Fibroblast of mammary gland (primary cell): Measurements from ENCODE around the gene TPPP.
A peak's percentile ranks its signal among the peaks of the same experiment; 100 is the strongest.
"Not testable (repeated sequence)": the region's sequence is repeated elsewhere in the genome, so short reads cannot be mapped to it uniquely, and the experiment has no call there.

ENCODE experiments used
- DNase-seq: peaks from one replicate; pipeline ENCODE4 v3.0.0-alpha.2; 2010; ENCODE audit warnings: low read depth
- H3K4me3 ChIP-seq: 2 replicates; pipeline ENCODE4 v1.5.1; 2011; ENCODE audit warnings: low read depth, mild to moderate bottlenecking, low read length, moderate library complexity; ENCODE audit not compliant: control insufficient read depth
- CTCF ChIP-seq: conservative IDR thresholded peaks from 2 replicates; pipeline ENCODE4 v1.5.1; 2011; ENCODE audit warnings: low read depth, low read length, inconsistent platforms; ENCODE audit not compliant: control insufficient read depth, insufficient read depth

The TPPP gene

GRCh38 chr5:693271-694041 lies at the start of gene TPPP:
TSS of gene TPPP (minus strand) at chr5:693352. CDS start at chr5:678060, 15,292 bp downstream.
- peak; percentile 27 for DNase-seq
- not testable (repeated sequence) for H3K4me3 ChIP-seq

DNA sequence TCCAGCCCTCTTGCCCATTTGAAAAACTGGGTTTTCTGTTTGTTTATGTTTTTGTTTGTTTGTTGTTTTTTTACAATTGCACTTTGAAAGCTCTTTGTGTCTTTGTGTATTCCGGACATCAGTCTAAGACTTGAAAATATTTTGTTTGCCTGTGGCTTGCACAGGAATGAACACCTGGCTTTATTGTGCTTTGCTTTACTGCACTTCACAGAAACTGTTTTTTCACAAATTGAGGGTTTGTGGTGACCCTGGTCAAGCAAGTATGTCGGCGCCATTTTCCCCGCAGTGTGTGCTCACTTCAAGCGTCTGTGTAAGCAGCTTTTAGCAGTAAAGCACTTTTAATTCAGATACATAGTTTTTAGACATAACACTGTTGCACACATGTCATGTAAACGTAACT lies 49.1 kb upstream of the TPPP start:
- H3K4me3 ChIP-seq, DNase-seq: not testable (repeated sequence)

- not testable (repeated sequence) for DNase-seq, H3K4me3 ChIP-seq
Measured at GRCh38 chr5:734145-734544, 41.0 kb upstream of the TPPP start.

- DNase-seq, H3K4me3 ChIP-seq: not testable (repeated sequence)
Measured at GRCh38 chr5:732754-733454, 39.8 kb upstream of the TPPP start.

DNA sequence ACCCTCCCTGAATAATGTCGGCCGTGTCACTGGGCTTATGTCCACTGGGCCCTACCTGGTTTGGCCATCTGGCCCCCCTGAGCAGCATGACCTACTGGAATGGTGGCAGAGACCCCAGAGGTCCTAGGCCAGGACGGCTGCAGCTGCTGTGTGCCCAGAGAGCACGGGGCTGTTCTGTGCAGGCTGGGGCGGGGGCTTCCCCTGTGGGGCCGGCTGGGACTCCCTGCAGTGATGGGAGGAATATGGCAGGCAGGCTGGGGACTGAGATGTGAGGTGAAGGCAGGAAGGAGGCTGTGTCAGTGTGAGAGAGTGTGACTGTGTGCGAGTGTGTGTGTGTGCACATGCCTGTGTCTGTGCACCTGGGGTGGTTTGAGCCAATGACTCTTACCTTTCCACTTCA lies 36.1 kb upstream of the TPPP start:
- H3K4me3 ChIP-seq, DNase-seq: not testable (repeated sequence)

DNA sequence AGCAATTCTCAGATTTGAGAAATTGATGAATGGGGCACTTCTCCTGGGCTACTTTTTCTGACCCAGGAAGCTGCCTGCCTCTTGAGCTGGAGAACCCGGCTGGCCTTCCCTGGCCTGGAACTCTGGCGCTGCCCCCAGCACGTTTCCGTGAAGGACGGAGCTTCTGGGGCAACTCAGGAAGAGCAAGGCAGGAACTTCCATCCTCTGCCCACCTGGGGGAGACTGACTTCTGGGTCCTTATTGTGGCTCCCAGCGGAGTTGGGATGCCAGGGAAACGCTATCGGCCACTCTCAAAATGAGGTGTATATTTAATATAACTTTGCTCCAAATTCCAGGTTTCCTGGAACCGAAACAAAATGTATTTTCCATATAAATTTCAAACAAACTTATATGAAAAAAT lies 33.9 kb upstream of the TPPP start:
- DNase-seq: peak; percentile 0
- H3K4me3 ChIP-seq: not testable (repeated sequence)

- DNase-seq, H3K4me3 ChIP-seq: not testable (repeated sequence)
Measured at GRCh38 chr5:723865-724264, 30.7 kb upstream of the TPPP start.

GRCh38 chr5:723309-723708 lies 30.2 kb upstream of the TPPP start:
- DNase-seq, H3K4me3 ChIP-seq: not testable (repeated sequence)

DNA sequence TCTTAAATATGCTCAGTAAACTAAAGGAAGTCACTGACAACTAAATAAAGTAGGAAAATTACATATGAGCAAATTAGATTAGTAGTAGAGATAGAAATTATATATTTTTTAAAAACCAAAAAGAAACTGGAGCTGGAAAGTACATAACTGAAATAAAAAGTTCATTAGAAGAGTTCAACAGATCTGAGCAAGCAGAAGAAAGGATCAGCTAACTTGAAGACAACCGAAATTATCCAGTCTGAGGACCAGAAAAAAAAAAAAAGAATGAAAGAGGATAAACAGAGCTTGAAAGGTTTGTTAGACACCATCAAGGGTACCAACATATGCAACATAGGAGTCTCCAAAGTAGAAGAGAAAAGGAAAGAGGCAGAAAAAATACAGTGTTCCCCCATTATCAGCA lies 26.2 kb upstream of the TPPP start:
- not testable (repeated sequence) for H3K4me3 ChIP-seq, DNase-seq

DNA sequence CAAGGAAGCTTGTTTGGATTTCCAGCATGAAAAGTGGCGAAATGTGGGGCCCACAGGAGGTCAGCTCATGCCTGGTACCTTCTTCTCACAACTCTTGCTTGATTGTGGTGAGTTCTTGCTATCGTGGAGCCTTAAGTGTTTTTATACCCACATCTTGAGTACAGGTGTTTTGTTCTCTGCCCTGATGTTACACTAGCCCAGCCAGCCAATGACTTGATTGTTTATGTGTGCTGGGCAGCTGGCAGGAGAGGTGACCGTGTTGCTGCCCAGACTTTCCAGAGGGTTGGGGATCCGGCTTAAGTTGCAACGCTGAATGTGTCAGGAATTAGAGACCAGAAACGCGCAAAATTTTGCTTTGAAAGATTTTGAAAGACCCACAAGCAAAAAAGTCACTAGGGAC lies 24.0 kb upstream of the TPPP start:
- DNase-seq: no peak
- no peak for TF ChIP-seq CTCF
- no peak overlapping the region for H3K4me3 ChIP-seq

- not testable (repeated sequence) for H3K4me3 ChIP-seq
- peak; percentile 7 for DNase-seq
Measured at GRCh38 chr5:716740-717139, 23.6 kb upstream of the TPPP start.

DNA sequence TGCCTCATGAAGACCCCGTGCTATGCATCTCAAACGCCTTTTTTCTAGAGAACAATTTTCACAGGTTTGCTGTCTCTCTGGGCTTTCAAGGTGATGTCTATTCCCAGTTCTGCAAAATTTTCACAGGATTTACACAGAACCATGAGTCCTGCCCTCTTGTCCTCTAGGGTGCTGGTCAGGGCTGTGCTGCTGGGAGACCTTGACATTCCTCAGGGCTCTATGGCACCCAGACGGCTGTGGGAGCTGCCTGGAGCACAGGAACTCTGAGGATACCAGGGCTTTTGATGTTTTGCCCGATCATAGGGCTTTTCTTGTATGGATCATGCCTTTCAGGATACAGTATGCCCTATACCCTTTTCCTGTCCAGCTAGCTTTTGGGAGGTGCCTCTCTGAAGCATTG lies 22.5 kb upstream of the TPPP start:
- DNase-seq: not testable (repeated sequence)

DNA sequence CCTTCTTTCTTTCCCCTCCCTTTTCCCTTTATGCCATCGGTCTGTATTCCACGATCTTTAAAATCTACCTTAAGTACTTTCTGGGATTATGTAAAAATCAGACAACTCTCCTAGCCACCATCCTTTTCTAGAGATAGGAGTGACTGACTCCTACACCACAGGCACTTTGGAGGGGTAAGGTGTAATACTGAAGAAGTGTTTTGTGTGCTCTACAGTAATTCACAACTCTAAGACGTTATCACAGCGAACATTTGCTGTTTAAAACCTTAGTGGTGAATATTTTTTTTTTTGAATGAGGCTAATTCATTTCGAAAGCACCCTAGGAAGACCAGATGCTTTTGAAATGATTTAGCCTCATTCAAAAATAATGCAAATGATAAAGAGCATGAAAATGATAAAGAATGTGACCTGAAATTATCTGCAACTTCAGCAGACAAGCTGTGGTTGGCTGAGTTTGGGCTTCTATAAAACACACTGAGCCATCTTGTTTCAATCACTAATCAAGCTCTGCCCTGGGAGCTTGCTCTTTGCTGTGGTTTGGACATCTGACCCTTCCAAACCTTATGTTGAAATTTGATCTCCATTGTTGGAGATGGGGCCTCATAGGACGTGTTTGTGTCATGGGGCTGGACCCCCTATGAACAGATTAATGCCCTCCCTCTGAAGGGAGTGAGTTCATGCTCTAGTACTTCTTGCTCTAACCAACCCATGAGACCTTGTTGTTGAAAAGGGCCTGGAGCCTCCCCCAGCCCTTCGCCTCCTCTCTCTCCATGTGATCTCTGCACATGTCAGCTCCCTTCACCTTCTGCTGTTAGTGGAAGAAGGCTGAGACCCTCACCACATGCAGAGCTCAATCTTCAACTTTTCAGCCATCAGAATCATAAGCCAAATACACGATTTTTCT lies 21.3 kb upstream of the TPPP start:
- not testable (repeated sequence) for H3K4me3 ChIP-seq, DNase-seq

More for the DNA sequence above, 22.5 kb upstream of the TPPP start:
- not testable (repeated sequence) for H3K4me3 ChIP-seq

- H3K4me3 ChIP-seq, DNase-seq: not testable (repeated sequence)
Measured at GRCh38 chr5:713686-714085, 20.5 kb upstream of the TPPP start.

DNA sequence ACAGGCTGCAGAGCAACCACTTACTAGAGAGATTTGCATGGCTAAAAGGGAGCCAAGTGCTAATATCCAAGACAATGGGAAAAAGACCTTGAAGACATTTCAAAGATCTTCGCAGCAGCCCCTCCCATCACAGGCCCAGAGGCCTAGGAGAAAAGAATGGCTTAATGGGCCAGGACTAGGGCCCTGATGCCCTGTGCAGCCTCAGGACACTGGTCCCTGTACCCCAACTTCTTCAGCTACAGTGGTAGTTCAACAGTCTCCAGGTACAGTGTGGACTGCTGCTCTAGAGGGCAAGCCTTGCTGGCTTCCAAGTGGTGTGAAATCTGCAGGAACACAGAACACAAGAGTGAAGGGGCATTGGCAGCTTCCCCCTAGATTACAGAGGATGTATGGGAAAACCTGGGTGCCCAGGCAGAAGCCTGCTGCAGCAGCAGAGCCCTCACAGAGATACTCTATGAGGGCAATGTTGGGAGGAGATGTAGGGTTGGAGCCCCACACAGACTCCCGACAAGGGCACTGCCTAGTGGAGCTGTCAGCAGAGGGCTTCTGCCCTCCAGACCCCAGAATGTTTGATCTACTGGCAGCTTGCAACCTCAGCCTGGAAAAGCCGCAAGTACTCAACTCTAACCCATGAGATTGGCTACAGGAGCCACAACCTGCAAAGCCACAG lies 15.8 kb upstream of the TPPP start:
- DNase-seq, H3K4me3 ChIP-seq: not testable (repeated sequence)

DNA sequence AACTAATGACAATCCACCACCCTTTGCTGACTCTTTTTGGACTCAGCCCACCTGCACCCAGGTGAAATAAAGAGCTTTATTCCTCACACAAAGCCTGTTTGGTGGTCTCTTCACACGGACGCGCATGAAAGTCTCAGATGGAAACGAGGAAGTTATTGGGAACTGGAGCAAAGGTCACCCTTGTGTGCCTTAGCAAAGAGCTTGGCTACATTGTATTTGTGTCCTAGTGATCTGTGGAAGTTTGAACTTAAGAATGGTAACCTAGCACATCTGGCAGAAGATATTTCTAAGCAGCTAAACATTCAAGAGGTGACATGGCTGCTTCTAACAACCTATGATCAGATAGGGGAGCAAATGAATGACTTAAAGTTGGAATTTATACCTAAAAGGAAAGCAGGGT lies 15.2 kb upstream of the TPPP start:
- not testable (repeated sequence) for DNase-seq, H3K4me3 ChIP-seq

GRCh38 chr5:706127-706526 lies 13.0 kb upstream of the TPPP start:
- not testable (repeated sequence) for DNase-seq

More at GRCh38 chr5:706127-706526, 13.0 kb upstream of the TPPP start:
- H3K4me3 ChIP-seq: not testable (repeated sequence)
